Body of pancreas (tissue), 4 donors: ENCODE measurements around the gene GARRE1. TPM values are rescaled to one million over a fixed set of nuclear protein-coding genes. Genes with fewer than 3 reads are reported as not detected.
"Not testable (repeated sequence)": the region's sequence is repeated elsewhere in the genome, so short reads cannot be mapped to it uniquely, and the experiment has no call there.

Source experiments
- ATAC-seq: fragments of 150-250 bp; one replicate; pipeline ENCODE4 v1.9.1; 2016
- DNase-seq, 4 donors: peaks; one replicate each; pipeline ENCODE4 v3.0.0-alpha.2; 2019
- H3K27ac ChIP-seq, 4 donors: fragments of 200-600 bp; sonication (generic); 1 replicate in 3 of 4; 2 replicates in 1 of 4; pipeline versions ENCODE4 v1.5.1 to v1.6.1; 2016 to 2019; ENCODE audit warnings: mild to moderate bottlenecking in 1 of 4, mixed read lengths in 1 of 4, moderate library complexity in 1 of 4
- H3K27me3 ChIP-seq, 2 donors: fragments of 200-600 bp; sonication (generic); one replicate each; pipeline ENCODE4 v1.6.0; 2016; ENCODE audit warnings: mild to moderate bottlenecking in 1 of 2
- H3K36me3 ChIP-seq, 2 donors: fragments of 200-600 bp; sonication (generic); replicated peaks in 1 of 2; 2 replicates each; pipeline ENCODE4 v1.5.1; 2016; ENCODE audit warnings: low read depth in 2 of 2; ENCODE audit not compliant: insufficient read depth in 1 of 2
- H3K4me1 ChIP-seq: fragments of 200-600 bp; sonication (generic); one replicate; pipeline ENCODE4 v1.6.0; 2016
- H3K4me3 ChIP-seq, 2 donors: fragments of 200-600 bp; sonication (generic); 1 replicate in 1 of 2; 2 replicates in 1 of 2; pipeline ENCODE4 v1.5.1; 2016 to 2019
- H3K9me3 ChIP-seq, 3 donors: fragments of 200-600 bp; sonication (generic); 1 replicate in 2 of 3; 2 replicates in 1 of 3; pipeline ENCODE4 v1.5.1; 2016
- POLR2A ChIP-seq, 3 donors: fragments of 450-650 bp; IDR thresholded peaks; one replicate each; pipeline ENCODE4 v1.6.1; 2016; ENCODE audit warnings: antibody characterized with exemption in 3 of 3, mild to moderate bottlenecking in 2 of 3
- WGBS, 2 donors: methylation state at CpG; one replicate each; pipeline ENCODE4 v1.1.5; 2017; 5-methylcytosine and 5-hydroxymethylcytosine counted together
- intact Hi-C: fragments of 100-400 bp; cut with DNase I; formaldehyde crosslinking; loops from one replicate; pipeline ENCODE4 v1.15.1; 2023
- total RNA-seq, 2 donors: library from RNA; depleted of rRNA; stranded (reverse); fragments of >200 nt; gene quantifications; one replicate each; pipeline ENCODE4 v1.1.0, GENCODE V29; 2016
- TF ChIP-seq, protein P1 (sequence below), 7 experiments: fragments of 450-650 bp in 4 of 7; fragments of 200-600 bp in 3 of 7; sonication (generic) in 3 of 7; IDR thresholded peaks; one replicate each; pipeline ENCODE4 v1.5.1; 2016 to 2019; ENCODE audit warnings: antibody characterized with exemption in 7 of 7

Gene GARRE1
- total RNA-seq, 2 donors from 2014 or later: 17.1 to 26.4 TPM

DNA sequence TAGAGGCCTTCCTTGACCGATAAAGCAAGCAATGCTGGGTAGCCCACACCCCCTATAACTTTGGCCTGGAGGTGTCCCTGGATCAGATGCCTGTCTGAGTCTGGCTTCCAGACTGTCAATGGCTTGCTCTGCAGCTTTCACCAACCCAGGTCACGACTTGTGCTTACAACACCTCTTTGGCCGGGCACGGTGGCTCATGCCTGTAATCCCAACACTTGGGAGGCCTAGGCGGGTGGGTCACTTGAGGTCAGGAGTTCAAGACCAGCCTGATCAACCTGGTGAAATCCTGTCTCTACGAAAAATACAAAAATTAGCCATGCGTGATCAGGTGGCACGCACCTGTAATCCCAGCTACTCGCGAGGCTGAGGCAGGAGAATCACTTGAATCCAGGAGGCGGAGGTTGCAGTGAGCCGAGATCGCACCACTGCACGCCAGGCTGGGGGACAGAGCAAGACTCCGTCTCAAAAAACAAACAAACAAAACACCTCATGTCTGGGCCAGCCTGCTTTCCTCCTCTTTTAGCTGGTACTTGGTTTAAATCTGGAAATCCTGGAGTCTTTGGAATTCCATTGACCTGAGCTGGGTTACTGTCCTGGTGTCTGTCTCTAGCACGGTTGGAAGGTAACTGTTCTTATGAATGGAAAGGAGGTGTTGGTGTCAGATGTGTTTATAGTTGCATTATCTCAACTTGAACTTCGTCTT lies 10.3 kb upstream of the GARRE1 start:
- TF ChIP-seq, protein P1, sequence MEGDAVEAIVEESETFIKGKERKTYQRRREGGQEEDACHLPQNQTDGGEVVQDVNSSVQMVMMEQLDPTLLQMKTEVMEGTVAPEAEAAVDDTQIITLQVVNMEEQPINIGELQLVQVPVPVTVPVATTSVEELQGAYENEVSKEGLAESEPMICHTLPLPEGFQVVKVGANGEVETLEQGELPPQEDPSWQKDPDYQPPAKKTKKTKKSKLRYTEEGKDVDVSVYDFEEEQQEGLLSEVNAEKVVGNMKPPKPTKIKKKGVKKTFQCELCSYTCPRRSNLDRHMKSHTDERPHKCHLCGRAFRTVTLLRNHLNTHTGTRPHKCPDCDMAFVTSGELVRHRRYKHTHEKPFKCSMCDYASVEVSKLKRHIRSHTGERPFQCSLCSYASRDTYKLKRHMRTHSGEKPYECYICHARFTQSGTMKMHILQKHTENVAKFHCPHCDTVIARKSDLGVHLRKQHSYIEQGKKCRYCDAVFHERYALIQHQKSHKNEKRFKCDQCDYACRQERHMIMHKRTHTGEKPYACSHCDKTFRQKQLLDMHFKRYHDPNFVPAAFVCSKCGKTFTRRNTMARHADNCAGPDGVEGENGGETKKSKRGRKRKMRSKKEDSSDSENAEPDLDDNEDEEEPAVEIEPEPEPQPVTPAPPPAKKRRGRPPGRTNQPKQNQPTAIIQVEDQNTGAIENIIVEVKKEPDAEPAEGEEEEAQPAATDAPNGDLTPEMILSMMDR (IDR thresholded peaks at IDR 0.05): no peak
- TF ChIP-seq POLR2A (IDR thresholded peaks at IDR 0.05): no peak
- peaks cover 5% of the 10 kb centered on the region for H3K4me1 ChIP-seq
- H3K27me3 ChIP-seq: no peaks in the 10 kb centered on the region
- ATAC-seq (no peak), DNase-seq (no peak)
- 82 to 85% methylated on average over 13 to 17 of the region's 17 CpGs for WGBS, 2 donors
- no peaks in the 10 kb centered on the region for H3K9me3 ChIP-seq
- H3K4me3 ChIP-seq: no peak overlapping the region
- no peaks in the 10 kb centered on the region for H3K36me3 ChIP-seq
- no peak overlapping the region for H3K27ac ChIP-seq
- intact Hi-C loops: no loop called here

DNA sequence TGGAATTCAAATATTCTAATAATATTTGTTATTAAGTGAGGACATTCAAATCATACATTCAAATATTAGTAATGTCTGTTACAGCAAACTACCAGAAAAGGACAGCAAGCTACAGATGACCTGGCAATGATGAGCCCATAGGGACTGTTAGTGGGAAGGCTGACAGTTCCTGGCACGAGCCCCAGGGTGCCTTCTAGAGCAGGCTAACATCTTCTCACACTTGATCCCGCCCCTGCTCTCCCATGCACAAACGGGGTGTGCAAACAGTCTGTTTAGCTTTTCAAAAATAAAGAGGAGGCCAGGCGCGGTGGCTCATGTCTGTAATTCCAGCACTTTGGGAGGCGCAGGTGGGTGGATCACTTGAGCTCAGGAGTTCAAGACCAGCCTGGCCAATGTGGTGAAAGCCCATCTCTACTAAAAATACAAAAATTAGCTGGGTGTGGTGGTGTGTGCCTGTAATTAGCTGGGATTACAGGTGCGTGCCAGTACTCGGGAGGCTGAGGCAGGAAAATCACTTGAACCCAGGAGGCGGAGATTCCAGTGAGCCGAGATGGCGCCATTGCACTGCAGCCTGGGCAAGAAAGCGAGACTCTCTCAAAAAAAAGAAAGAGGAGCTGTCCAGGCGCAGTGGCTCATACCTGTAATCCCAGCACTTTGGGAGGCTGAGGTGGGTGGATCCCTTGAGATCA lies 9.6 kb upstream of the GARRE1 start:
- H3K9me3 ChIP-seq: no peaks in the 10 kb centered on the region
- no peak overlapping the region for H3K4me3 ChIP-seq
- 59 to 66% methylated on average over 13 of the region's 13 CpGs for WGBS, 2 donors
- ATAC-seq (no peak), DNase-seq (peak in 3 of 4 donors; percentile 29 to 64 (median 42))
- H3K27me3 ChIP-seq: no peaks in the 10 kb centered on the region
- no peak overlapping the region for H3K27ac ChIP-seq
- no peaks in the 10 kb centered on the region for H3K36me3 ChIP-seq
- intact Hi-C loops: no loop called here
- TF ChIP-seq, protein P1 (IDR thresholded peaks at IDR 0.05): no peak
- no peak for TF ChIP-seq POLR2A (IDR thresholded peaks at IDR 0.05)
- H3K4me1 ChIP-seq: peaks cover 5% of the 10 kb centered on the region

- Histone ChIP-seq H3K27me3 (no peaks in the 10 kb centered on the region), H3K9me3 (no peaks in the 10 kb centered on the region), H3K4me3 (no peak overlapping the region), H3K27ac (no peak overlapping the region), H3K36me3 (no peaks in the 10 kb centered on the region), H3K4me1 (peaks cover 5% of the 10 kb centered on the region)
- 82 to 90% methylated on average over 4 of the region's 4 CpGs for WGBS, 2 donors
- intact Hi-C loops: no loop called here
- DNase-seq (no peak), ATAC-seq (no peak)
- TF ChIP-seq, protein P1 (IDR thresholded peaks at IDR 0.05): no peak
- no peak for TF ChIP-seq POLR2A (IDR thresholded peaks at IDR 0.05)
Measured at GRCh38 chr19:34246340-34246739, 8.0 kb upstream of the GARRE1 start.

DNA sequence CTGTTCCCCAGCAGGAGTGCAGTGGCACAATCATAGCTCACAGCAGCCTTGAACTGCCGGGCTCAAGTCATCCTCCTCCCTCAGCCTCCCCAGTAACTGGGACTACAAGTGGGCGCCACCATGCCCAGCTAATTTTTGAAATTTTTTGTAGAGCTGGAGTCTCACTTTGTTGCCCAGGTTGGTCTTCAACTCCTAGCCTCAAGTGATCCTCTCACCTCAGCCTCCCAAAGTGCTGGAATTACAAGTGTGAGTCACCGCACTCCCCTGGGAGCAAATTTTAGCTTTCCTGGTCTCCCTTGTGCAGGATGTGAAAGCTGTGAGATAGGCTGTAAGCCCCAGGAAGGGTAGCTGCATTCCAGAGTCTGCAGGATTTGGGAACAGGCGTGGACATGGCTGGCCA lies 5.4 kb upstream of the GARRE1 start:
- WGBS, 2 donors: 84 to 98% methylated on average over 4 of the region's 4 CpGs
- intact Hi-C loops: no loop called here
- H3K36me3 ChIP-seq: no peaks in the 10 kb centered on the region

DNA sequence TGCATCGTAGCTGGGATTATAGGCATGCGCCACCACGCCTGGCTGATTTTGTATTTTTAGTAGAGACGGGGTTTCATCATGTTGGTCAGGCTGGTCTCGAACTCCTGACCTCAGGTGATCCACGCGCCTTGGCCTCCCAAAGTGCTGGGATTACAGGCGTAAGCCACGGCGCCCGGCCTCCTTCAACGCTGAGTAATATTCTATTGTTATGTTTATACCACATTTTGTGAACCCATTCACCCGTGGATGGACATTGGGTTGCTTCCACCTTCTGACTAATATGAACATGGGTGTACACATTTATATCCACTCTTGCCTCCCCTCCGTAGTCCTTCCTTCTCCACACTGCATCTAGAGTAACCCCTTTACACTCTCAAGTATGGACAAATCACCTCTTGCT lies 1.2 kb upstream of the GARRE1 start:
- H3K27ac ChIP-seq, DNase-seq, H3K9me3 ChIP-seq, intact Hi-C loops, H3K27me3 ChIP-seq, H3K4me3 ChIP-seq, ATAC-seq, H3K36me3 ChIP-seq: not testable (repeated sequence)
- WGBS, 2 donors: 96 to 97% methylated on average over 14 of the region's 14 CpGs
- H3K4me1 ChIP-seq: peaks cover 36% of the 10 kb centered on the region

More for the DNA sequence above, 5.4 kb upstream of the GARRE1 start:
- DNase-seq: no peak
- H3K27ac ChIP-seq: no peak overlapping the region
- H3K27me3 ChIP-seq: no peaks in the 10 kb centered on the region
- ATAC-seq: no peak
- H3K4me1 ChIP-seq: peaks cover 10% of the 10 kb centered on the region
- TF ChIP-seq, protein P1 (IDR thresholded peaks at IDR 0.05): no peak
- no peaks in the 10 kb centered on the region for H3K9me3 ChIP-seq
- H3K4me3 ChIP-seq: no peak overlapping the region

DNA sequence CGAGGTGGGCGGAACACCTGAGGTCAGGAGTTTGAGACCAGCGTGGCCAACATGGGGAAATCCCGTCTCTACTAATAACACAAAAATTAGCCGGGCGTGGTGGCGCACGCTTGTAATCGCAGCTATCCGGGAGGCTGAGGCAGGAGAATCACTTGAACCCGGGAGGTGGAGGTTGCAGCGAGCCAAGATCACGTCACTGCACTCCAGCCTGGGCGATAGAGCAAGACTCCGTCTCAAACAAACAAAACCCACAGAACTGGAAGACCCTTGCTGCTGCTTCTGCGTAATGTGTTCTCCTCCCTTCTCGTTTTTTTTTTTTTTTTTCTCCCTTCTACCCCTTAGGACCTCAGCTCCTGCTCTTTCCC lies 691 bp upstream of the GARRE1 start:
- Histone ChIP-seq H3K4me1 (peaks cover 41% of the 10 kb centered on the region), H3K27ac (peak overlapping the region in 3 of 4 donors; percentile 88 to 99 (median 95)), H3K4me3 (peak overlapping the region in 1 of 2 donors; percentile 97)
- WGBS, 2 donors: 54 to 56% methylated on average over 17 of the region's 17 CpGs
- ATAC-seq, intact Hi-C loops, H3K9me3 ChIP-seq, H3K27me3 ChIP-seq, H3K36me3 ChIP-seq, DNase-seq: not testable (repeated sequence)
